SH-SY5Y (cell line): Measurements from ENCODE around the gene PGLYRP4.

ENCODE experiments used
- GATA2 ChIP-seq: IDR thresholded peaks from 2 replicates; pipeline ENCODE4 v1.6.1; 2011; ENCODE audit warnings: mild to moderate bottlenecking, low read depth, low read length
- GATA3 ChIP-seq: IDR thresholded peaks from 2 replicates; pipeline ENCODE4 v1.6.1; 2011; ENCODE audit warnings: low read depth, mild to moderate bottlenecking, low read length, moderate library complexity

- TF ChIP-seq GATA2 (no peak), GATA3 (no peak)
Observed at GRCh38 chr1:153306303-153307220, 42.1 kb downstream of the PGLYRP4 start.
